ENCODE measurements around the gene RNF227. TPM values are rescaled to one million over a fixed set of nuclear protein-coding genes. Genes with fewer than 3 reads are reported as not detected.

RNF227 gene
- total RNA-seq, 1 donor from 2014 or later = 4.0 TPM

GRCh38 chr17:7915179-7915610 lies 894 bp downstream of the RNF227 start:
- peak overlapping the region; percentile 86 for H3K4me3 Mint-ChIP-seq
- peaks cover 7% of the 10 kb centered on the region for H3K27me3 Mint-ChIP-seq (ENCODE audit: low read depth)
- peaks cover 25% of the 10 kb centered on the region for H3K4me1 Mint-ChIP-seq
- peaks cover 3% of the 10 kb centered on the region for H3K9me3 Mint-ChIP-seq
- peaks cover 6% of the 10 kb centered on the region for H3K36me3 Mint-ChIP-seq (ENCODE audit: low read depth)
- DNase-seq (ENCODE audit: low read depth, low spot score) = no peak
- TF ChIP-seq CTCF (conservative IDR thresholded peaks at IDR 0.05) = no peak
- H3K27ac Mint-ChIP-seq (ENCODE audit: unreplicated experiment) = peak overlapping the region; percentile 86

GRCh38 chr17:7912927-7913524 lies 3.1 kb downstream of the RNF227 start:
- no peak for DNase-seq (ENCODE audit: low read depth, low spot score)
- peak overlapping the region; percentile 62 for H3K4me3 Mint-ChIP-seq
- H3K27ac Mint-ChIP-seq (ENCODE audit: unreplicated experiment) = no peak overlapping the region

GRCh38 chr17:7911116-7911515 lies 5.0 kb downstream of the RNF227 start:
- H3K27me3 Mint-ChIP-seq (ENCODE audit: low read depth) = no peaks in the 10 kb centered on the region
- H3K4me3 Mint-ChIP-seq = no peak overlapping the region
- H3K27ac Mint-ChIP-seq (ENCODE audit: unreplicated experiment) = no peak overlapping the region
- peaks cover 12% of the 10 kb centered on the region for H3K36me3 Mint-ChIP-seq (ENCODE audit: low read depth)
- no peak for DNase-seq (ENCODE audit: low read depth, low spot score)
- H3K4me1 Mint-ChIP-seq = peaks cover 20% of the 10 kb centered on the region
- no peak for TF ChIP-seq CTCF (conservative IDR thresholded peaks at IDR 0.05)
- H3K9me3 Mint-ChIP-seq = no peaks in the 10 kb centered on the region

More at GRCh38 chr17:7912927-7913524, 3.1 kb downstream of the RNF227 start:
- Mint-ChIP-seq H3K27me3 (ENCODE audit: low read depth) (peaks cover 7% of the 10 kb centered on the region), H3K36me3 (ENCODE audit: low read depth) (peaks cover 11% of the 10 kb centered on the region), H3K9me3 (peaks cover 3% of the 10 kb centered on the region), H3K4me1 (peaks cover 25% of the 10 kb centered on the region)
- peak; percentile 80 for TF ChIP-seq CTCF (conservative IDR thresholded peaks at IDR 0.05)

- H3K4me1 Mint-ChIP-seq = peaks cover 19% of the 10 kb centered on the region
- peaks cover 12% of the 10 kb centered on the region for H3K36me3 Mint-ChIP-seq (ENCODE audit: low read depth)
- peak overlapping the region; percentile 70 for H3K27ac Mint-ChIP-seq (ENCODE audit: unreplicated experiment)
- no peaks in the 10 kb centered on the region for H3K9me3 Mint-ChIP-seq
- no peak for TF ChIP-seq CTCF (conservative IDR thresholded peaks at IDR 0.05)
- H3K27me3 Mint-ChIP-seq (ENCODE audit: low read depth) = no peaks in the 10 kb centered on the region
- no peak overlapping the region for H3K4me3 Mint-ChIP-seq
- no peak for DNase-seq (ENCODE audit: low read depth, low spot score)
Observed at GRCh38 chr17:7910711-7911110, 5.4 kb downstream of the RNF227 start.

- peaks cover 15% of the 10 kb centered on the region for H3K4me1 Mint-ChIP-seq
- peak overlapping the region; percentile 70 for H3K27ac Mint-ChIP-seq (ENCODE audit: unreplicated experiment)
- H3K36me3 Mint-ChIP-seq (ENCODE audit: low read depth) = peaks cover 12% of the 10 kb centered on the region
- no peak for TF ChIP-seq CTCF (conservative IDR thresholded peaks at IDR 0.05)
- H3K27me3 Mint-ChIP-seq (ENCODE audit: low read depth) = no peaks in the 10 kb centered on the region
- no peaks in the 10 kb centered on the region for H3K9me3 Mint-ChIP-seq
- H3K4me3 Mint-ChIP-seq = no peak overlapping the region
- DNase-seq (ENCODE audit: low read depth, low spot score) = no peak
Observed at GRCh38 chr17:7910281-7910680, 5.8 kb downstream of the RNF227 start.

Measured in neural crest cell (in vitro differentiated cells).